ENCODE results near the gene EVX2. TPM values are rescaled to one million over a fixed set of nuclear protein-coding genes. Genes with fewer than 3 reads are reported as not detected.

EVX2 gene
- polyA plus RNA-seq, 3 donors, result 0.04 TPM; not detected in 2

DNA sequence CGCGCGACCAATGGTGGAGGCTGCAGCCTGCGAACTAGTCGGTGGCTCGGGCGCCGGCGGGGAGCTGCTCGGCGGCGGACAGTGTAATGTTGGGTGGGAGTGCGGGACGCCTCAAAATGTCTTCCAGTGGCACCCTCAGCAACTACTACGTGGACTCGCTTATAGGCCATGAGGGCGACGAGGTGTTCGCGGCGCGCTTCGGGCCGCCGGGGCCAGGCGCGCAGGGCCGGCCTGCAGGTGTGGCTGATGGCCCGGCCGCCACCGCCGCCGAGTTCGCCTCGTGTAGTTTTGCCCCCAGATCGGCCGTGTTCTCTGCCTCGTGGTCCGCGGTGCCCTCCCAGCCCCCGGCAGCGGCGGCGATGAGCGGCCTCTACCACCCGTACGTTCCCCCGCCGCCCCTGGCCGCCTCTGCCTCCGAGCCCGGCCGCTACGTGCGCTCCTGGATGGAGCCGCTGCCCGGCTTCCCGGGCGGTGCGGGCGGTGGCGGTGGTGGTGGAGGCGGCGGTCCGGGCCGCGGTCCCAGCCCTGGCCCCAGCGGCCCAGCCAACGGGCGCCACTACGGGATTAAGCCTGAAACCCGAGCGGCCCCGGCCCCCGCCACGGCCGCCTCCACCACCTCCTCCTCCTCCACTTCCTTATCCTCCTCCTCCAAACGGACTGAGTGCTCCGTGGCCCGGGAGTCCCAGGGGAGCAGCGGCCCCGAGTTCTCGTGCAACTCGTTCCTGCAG lies 39.1 kb upstream of the EVX2 start, which contains the start of gene HOXD9:
Gene HOXD9, plus strand, starts transcription at position 37 of the 728 bp plus-strand sequence. Its CDS starts 50 bp downstream, at position 87.
- no peak for DNase-seq (ENCODE audit: low read depth in 3 of 3, low spot score in 2 of 3)

DNA sequence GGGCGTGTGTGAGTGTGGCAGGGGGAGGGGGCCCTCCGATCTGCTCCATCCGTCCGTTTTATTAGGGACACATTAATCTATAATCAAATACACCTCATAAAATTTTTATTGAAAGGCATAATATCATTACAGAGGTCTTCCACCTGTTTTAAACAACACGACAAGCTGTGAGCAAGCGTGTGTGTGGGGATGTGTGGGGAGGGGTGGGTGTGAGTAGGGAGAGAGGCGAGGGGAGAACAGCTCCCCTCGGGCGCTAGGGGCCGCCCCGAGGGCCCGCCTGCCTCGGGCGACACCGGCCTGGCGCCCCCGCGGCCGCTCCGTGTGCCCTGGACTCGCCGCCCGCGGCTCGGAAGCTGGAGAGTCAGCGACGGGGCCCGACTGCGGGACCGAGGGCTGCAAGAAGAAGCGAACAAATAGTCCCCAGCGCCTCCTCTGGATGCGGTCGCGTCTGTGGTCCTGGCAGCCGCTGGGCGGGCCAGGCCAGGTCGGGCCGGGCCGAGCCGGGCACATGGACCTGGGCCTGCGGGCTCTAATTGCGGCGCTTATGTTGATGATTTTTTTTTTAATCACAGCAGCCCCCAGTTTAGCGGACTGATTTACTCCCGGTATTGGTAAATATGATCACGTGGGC lies 38.4 kb upstream of the EVX2 start:
- no peak for DNase-seq (ENCODE audit: low read depth in 3 of 3, low spot score in 2 of 3)

DNA sequence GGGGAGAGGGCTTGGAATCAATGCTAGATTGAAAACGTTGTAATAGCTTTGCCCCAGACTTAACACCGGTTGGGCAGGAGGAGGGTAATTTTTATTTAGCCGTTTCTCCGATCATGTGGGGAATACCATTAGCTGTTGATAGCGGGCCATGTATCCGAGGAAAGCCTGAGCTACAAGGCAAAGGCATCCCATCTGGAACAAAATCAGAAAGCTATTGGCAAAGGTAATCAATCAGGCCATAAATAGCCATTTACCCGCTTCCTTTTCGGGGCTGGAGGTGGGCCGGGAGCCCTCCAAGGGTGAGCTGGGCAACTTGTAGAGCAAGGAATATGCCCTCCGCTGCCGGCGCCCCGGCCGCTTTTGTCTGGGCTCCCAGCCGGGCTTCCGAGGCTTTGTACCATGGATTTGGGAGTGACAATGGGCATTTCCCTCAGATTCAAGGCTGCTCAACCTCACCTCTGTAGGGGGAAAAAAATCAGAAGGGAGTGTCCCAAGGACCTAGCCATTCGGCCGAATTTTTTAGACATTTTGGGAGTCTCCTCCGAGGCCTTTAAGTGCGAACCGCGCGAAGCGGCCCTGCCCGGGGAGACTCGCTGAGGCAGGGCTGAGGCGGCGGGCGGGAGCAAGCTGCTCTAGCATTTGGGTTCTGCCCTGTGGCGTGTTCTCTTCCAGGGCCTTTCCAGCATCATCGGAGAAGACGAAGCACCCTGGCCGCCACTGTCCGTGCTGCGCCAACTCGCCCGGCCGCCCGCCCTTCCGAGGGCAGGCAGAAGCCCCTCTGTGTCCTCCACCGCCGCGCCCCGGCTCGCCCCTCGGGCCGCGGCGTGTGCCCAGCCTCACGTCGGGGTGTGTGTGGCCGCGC lies 37.7 kb upstream of the EVX2 start:
- DNase-seq (ENCODE audit: low read depth in 3 of 3, low spot score in 2 of 3), result no peak

DNA sequence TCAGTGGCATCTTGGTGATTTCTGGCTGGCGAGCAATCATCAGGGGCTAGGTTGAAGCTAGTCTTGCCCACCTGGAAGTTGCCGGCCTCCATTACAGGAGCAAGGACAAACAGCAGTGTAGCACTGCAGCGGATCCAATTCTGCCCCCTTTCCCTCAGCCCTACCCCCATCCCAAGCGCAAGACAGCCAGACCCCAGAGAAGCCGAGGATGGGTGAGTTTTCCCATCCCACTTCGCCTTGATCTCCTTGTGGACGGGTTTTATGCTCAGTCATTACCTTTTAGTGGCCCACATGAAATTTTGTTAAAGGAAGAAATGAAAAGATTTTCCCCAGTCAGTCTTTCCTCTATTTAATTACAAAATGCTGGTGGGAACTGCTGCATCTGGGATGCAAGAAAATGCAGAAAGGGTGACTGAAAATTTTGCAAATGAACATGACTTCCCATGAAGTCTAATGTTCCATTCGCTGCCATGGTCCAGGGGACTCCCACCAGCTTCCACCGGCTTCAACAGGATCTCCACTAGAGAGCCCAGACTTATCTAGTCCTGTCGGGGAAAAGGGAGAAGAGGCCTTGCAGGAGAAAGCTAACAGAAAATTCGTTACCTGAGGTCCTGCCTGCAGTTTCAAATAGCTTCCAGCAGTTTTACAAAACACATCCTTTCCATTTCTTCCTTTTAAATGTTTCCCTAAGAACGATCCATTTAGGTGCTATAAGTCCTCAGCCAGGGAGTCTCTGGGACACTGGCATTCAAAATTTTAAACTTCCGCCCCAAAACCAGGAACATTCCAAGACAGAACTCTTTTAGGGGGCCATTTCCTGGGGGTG lies 36.8 kb upstream of the EVX2 start:
- DNase-seq (ENCODE audit: low read depth in 3 of 3, low spot score in 2 of 3), result no peak

DNA sequence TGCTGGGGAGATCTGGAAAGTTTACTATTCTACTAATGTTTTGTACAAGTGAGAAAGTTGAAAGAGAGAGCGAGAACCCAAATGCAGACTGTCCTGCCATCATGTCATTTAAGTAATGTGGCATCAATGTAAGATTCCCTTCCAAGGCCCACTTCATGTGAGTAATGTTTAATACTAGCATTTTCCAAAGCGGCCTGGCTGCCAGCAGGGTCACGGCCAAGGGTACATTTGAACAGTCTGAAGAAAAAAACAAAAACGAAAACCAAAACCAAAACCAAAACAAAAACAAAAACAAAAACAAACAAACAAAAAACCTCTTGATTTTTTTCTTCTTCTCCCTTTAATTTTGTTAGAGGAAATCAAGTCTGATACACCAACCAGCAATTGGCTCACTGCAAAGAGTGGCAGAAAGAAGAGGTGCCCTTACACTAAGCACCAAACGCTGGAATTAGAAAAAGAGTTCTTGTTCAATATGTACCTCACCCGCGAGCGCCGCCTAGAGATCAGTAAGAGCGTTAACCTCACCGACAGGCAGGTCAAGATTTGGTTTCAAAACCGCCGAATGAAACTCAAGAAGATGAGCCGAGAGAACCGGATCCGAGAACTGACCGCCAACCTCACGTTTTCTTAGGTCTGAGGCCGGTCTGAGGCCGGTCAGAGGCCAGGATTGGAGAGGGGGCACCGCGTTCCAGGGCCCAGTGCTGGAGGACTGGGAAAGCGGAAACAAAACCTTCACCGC lies 35.0 kb upstream of the EVX2 start:
- DNase-seq (ENCODE audit: low read depth in 3 of 3, low spot score in 2 of 3), result no peak

DNA sequence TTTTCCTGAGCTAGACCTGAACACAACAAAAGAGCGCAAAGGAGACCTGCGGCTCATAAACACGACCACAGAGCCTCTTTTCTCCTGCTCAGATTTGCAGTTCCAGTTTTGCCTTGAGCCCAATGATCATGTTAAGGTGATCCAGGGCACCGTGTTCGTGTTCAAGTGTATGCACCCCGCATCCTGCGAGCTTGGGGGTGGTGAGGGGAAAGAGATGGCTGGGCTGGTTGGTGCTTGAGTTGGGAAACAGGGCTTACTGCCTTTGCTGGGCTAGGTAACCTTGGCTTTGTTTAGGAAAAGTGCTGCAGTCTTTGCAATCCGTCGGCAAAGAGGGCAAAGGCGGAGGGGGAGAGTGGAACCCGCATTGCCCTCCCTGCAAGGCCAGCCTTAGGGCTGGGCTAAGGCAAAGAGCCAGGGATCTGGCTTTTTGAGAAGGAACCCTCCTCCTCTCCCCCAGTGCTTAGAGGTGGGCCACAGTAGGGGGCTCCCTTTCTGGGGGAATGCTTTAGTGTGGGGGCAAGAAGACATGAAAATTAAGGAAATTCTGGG lies 34.1 kb upstream of the EVX2 start:
- no peak for DNase-seq (ENCODE audit: low read depth in 3 of 3, low spot score in 2 of 3)

DNA sequence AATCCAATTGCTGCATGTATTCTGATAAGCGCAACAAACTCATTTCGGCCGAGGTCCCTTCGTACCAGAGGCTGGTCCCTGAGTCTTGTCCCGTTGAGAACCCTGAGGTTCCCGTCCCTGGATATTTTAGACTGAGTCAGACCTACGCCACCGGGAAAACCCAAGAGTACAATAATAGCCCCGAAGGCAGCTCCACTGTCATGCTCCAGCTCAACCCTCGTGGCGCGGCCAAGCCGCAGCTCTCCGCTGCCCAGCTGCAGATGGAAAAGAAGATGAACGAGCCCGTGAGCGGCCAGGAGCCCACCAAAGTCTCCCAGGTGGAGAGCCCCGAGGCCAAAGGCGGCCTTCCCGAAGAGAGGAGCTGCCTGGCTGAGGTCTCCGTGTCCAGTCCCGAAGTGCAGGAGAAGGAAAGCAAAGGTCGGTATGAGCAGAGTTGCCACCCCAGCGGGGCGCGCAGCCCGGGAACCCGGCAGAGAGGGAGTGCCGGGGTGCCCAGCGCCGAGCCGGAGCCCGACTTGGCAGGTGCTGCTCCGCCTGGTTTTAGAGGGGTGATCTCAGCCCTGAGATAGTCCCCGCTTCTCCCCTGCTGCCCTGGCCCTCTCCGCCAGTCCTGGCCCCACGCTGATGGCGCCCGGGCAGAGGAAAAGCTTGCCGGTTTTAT lies 33.5 kb upstream of the EVX2 start:
- DNase-seq (ENCODE audit: low read depth in 3 of 3, low spot score in 2 of 3), result no peak

DNA sequence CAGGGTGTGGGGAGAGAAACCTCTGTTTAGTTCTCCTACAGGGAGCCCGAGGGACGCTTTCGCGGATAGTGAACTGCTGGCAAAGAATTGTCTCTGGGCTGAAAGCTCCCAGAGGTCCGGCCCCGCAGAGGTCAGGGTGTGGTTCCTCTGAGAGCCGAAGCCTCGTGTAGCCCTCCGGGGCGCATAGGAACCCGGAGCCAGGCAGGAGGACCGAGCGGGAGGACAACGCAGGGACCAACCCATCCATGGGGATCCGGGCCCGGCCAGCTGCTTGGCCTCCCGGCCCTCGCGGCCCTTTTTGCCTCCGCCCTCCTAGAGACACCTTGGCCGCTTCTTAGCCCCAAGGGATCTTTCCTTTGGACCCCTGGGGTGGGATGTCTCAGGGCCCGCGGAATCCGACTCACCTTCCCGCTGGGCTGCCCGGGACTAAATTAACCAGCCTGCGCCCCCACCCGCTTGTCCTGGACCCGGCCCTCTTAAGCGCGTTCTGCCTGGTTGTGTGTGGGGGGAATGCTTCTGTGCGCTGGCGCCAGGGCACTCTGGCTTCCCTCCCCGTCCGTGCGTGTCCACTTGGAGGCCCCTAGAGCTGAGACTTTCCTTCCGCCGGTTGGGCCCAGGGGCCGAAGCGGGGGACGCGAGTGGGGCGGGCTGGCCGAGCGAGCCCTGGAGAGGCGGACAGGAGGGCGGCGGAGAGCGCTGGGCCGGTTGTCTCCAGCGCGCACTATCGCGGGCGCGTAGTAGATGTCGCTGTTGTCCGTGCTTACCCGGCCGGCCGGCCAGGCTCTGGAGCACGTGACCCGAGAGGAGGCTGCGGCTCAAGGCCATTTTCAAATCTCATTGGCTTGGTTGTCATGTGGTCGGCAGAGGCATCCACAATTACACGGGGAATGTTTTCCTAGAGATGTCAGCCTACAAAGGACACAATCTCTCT lies 32.4 kb upstream of the EVX2 start, which contains the start of gene HOXD10:
Gene HOXD10, plus strand, starts transcription at position 896 of the 931 bp plus-strand sequence. CDS start 56 bp downstream, outside the sequence.
- DNase-seq (ENCODE audit: low read depth in 3 of 3, low spot score in 2 of 3), result no peak

DNA sequence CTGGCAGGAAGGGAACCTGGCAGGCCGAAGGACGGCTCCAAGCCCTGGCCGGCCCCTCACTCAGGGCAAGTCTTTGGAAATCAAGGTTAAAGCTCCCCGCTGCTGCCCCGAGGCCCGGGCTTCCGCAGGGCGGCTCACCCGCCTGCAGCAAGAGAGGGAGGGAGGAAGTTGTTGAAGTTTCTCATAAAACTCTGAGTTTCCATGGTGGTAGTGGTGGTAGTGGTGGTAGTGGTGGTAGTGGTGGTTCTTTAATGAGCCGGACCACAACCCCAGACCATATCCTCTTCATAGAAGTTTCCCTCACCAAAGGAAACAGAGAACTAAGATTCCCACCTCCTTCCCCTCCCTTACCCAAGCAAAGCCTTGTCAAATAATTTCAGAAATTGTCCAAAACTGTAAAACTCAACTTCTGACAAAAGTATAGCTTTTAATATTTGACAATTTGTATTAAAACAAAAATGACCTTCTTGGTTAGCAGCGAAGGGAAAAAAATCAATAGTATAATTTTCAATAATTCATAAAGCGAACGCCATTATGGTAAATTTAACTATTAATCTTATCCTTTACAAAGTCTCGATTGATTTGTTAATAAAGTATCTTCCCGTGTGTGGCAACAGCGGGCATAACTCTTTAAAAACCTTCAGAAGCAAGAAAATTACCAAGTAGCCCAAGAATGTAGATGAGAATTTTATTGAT lies 31.3 kb upstream of the EVX2 start:
- DNase-seq (ENCODE audit: low read depth in 3 of 3, low spot score in 2 of 3), result no peak

DNA sequence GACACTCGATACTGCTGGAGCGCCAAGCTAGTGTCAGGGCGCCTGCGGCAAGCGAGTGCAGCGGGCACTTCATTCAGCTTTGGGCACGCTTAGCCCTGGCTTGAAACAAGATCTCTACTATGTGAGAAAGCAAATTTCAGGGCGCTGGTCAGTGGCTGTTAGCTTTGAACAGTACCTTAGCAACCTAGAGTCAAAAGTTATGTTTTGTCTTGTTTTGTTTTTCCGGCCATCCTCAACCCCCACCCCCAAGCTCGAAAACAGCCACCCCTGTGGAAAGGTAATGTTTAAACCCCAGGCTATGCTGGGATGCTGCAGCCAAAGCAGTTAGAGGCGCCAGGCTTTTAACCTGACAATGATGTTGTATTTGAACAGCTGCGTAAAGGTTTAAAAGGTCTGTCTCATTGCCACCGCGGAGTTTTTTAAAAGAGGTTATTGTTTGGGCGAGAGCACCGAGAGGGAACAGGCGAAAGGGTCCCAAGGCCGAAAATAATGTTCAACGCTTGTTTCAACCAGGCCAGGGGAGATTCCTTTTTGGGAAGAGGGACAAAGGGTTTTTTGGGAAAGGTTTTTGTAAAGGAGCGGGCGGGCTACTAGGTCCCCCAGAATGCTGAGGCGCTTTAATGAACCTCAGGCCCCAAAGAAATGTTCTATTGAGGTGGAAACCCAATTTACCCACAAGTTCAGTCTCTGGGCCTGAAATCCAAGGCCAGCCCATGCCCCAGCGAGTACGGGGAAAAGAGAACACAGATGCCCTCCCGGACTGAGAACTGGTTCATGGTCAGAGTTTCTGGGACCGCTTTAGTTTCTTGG lies 30.6 kb upstream of the EVX2 start:
- no peak for DNase-seq (ENCODE audit: low read depth in 3 of 3, low spot score in 2 of 3)

DNA sequence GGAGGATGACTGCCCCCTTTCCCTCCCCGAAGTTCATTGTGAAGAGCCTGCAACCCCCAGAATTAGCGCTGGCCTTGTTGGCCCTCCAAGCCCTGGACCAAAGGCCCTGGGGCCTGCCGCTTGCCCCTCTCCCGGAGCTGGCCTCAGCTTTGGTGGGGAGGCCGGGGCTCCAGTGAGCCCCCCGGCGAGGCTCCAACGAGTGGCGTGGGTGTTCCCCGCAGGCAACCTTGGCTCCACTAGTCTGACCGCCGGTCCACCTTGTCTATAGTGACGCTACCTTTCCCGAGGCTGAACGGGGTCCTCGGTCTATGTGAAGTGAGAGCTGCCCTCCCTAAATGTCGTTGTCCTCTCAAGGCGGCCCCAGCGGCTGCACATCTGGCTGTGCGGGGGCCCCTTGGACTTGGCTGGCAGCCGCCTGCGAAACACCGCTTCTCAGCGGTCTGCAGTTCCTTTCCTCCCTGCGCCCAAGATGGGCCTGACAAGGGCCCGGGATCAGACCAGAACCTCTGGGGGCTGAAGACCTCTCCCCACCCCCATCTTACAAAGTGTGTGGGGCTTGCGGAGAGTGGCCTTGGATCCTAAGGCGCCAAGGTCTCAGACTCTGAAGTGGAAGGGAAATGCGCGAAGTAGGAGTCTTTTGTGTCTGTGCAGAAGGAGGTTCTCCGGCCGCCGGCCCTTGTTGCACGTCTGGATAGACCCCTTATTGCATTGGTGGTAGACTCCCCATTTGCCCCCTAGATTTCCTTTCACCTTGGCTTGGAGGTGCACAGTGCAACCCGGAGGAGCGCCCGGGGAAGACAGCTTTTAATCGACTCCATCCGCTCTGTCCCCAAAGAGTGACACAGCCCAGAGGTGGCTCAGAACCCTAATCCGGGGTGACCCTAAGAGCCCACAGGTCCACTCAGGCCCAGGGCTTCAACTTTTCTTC lies 28.9 kb upstream of the EVX2 start:
- DNase-seq (ENCODE audit: low read depth in 3 of 3, low spot score in 2 of 3), result no peak

DNA sequence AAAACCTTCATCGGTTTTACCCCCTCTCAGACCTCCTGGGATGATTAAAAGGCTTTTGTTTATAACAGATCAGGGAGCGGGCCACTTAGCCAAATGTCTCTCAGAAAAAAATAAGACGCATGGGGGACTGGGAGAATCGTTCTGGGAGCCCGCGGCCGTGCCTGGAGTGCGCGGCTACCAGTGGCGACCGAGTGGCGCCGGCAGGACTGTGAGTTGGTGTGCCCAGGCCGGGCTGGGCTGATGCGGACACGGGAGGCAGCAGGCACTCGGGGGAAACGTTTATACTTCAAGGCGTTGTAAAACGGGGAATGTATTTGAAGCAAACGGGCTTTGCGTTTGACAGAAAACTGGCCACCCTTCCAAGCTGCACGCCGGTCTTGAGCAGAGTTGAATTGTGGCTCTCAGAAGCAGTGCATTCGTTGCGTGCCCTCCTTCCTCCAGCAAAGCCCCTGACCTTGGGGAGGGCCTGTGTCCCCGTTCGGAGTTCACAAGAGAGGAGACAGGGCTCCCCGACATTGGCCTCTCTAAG lies 28.1 kb upstream of the EVX2 start:
- no peak for DNase-seq (ENCODE audit: low read depth in 3 of 3, low spot score in 2 of 3)

DNA sequence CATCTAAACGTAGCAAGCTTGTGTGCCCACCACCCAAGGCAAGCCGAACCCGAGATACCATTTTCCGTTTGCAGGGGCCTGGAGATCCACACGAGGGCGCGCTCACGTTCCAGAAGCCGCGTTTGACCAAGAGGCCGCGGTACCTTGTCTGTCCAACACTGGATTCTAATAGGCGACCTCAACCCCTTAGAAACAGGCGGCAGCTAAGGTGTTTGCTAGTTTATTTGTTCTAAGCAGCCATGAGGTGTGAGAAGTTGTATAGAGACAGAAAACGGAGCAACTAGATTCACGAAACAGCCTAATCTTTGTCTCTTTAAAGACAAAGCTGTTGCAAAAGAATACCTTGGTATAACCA lies 27.5 kb upstream of the EVX2 start:
- DNase-seq (ENCODE audit: low read depth in 3 of 3, low spot score in 2 of 3), result no peak

DNA sequence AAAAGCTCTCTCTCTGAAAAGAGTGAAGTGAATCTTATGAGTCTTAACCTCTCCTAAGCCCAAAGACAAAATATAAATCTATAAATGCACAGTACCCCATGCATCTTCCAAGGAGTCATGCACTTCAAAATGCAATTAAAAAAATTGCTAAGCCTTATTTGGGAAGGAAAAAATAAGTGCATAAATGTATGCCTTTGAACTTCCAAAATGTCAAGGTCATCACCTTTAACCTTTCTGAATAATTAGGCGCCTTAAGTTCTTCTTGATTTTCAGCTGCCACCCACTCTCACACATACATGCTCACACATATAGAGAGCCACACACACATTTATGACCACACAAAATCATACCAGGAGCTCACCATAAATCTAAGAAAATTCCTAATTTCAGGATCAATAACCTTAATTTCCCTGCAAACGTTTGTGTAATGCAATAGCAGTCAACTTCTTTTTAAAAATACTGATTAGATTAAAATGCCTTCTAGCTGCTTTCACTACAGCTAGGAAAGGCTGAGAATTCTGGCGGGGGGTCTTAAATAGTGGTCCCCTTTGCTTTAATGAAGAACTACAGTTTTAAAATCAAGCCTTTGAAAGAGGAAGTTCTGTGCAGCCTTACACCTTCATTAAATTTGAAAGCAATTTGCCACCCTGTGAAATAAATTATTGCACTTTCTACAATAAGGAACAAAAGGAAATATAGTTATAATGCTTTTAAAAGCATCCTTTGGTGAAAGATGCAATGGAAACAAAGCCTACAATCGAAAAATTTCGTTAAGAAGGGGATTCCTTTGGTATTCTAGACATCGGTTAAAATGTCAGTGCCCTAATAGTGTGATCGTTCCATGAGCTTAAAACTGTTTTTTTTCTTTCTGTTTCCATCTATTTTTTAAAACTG lies 26.9 kb upstream of the EVX2 start:
- DNase-seq (ENCODE audit: low read depth in 3 of 3, low spot score in 2 of 3), result no peak
